T-cell (primary cell): ENCODE measurements around the gene RBM27. TPM values are rescaled to one million over a fixed set of nuclear protein-coding genes. Genes with fewer than 3 reads are reported as not detected.

Source experiments
- ATAC-seq, 4 experiments: fragments of 200-7000 bp in 3 of 4; fragments of 150-1000 bp in 1 of 4; cut with Tn5 transposase; replicated peaks in 1 of 4; 1 replicate in 3 of 4; 2 replicates in 1 of 4; pipeline ENCODE4 v1.10.0; 2021; ENCODE audit warnings: moderate library complexity in 3 of 4, mild to moderate bottlenecking in 2 of 4, moderate number of reproducible peaks in 1 of 4
- CTCF ChIA-PET, 2 donors: fragments of 300-600 bp; sonication (Branson Sonifier 250); formaldehyde crosslinking; loops; one replicate each; lab custom pipeline; 2022; ENCODE audit warnings: antibody characterized with exemption in 2 of 2; lab: Charles Lee
- POLR2A ChIA-PET, 2 donors: fragments of 300-600 bp; sonication (Branson Sonifier 250); formaldehyde crosslinking; loops; one replicate each; lab custom pipeline; 2022; ENCODE audit warnings: antibody characterized with exemption in 2 of 2; lab: Charles Lee
- DNase-seq, 35 experiments: peaks; one replicate each; pipeline versions ENCODE4 v3.0.0 to v3.0.0-alpha.2; 2013 to 2023
- H3K27ac ChIP-seq: one replicate; pipeline ENCODE4 v1.5.1; 2013; ENCODE audit warnings: low read length
- H3K27me3 ChIP-seq, 2 experiments: replicated peaks in 1 of 2; 1 replicate in 1 of 2; 2 replicates in 1 of 2; pipeline versions ENCODE4 v1.6.1 to v1.7.0; 2013; ENCODE audit warnings: low read length in 1 of 2, mixed read lengths in 1 of 2; ENCODE audit not compliant: control insufficient read depth in 2 of 2, insufficient read depth in 2 of 2; ENCODE audit errors: extremely low read depth in 1 of 2
- H3K36me3 ChIP-seq, 2 donors: 1 replicate in 1 of 2; 2 replicates in 1 of 2; pipeline versions ENCODE4 v1.6.1 to v1.7.0; 2013; ENCODE audit warnings: low read length in 1 of 2; ENCODE audit not compliant: control insufficient read depth in 2 of 2, insufficient read depth in 1 of 2; ENCODE audit errors: extremely low read depth in 1 of 2
- H3K4me1 ChIP-seq, 2 experiments: 1 replicate in 1 of 2; 2 replicates in 1 of 2; pipeline versions ENCODE4 v1.6.1 to v1.7.0; 2013; ENCODE audit warnings: low read length in 2 of 2, mixed read lengths in 1 of 2; ENCODE audit not compliant: insufficient read depth in 2 of 2, control insufficient read depth in 1 of 2; ENCODE audit errors: extremely low read depth in 1 of 2
- H3K4me3 ChIP-seq, 2 donors: 1 replicate in 1 of 2; 2 replicates in 1 of 2; pipeline versions ENCODE4 v1.5.1 to v1.7.0; 2013; ENCODE audit warnings: mild to moderate bottlenecking in 2 of 2, low read length in 1 of 2, moderate library complexity in 1 of 2; ENCODE audit not compliant: control insufficient read depth in 1 of 2; ENCODE audit errors: extremely low read depth in 1 of 2
- H3K9me3 ChIP-seq: 2 replicates; pipeline ENCODE4 v1.7.0; 2013
- H3K27ac Mint-ChIP-seq, 2 donors: one replicate each; pipeline ENCODE4 v1.8.0; 2020 to 2021; ENCODE audit warnings: mild to moderate bottlenecking in 2 of 2, mixed read lengths in 2 of 2
- H3K27me3 Mint-ChIP-seq, 2 donors: one replicate each; pipeline ENCODE4 v1.8.0; 2021 to 2022; ENCODE audit warnings: mixed read lengths in 2 of 2
- H3K36me3 Mint-ChIP-seq: one replicate; pipeline ENCODE4 v1.8.0; 2021; ENCODE audit warnings: mixed read lengths
- H3K4me1 Mint-ChIP-seq, 3 donors: one replicate each; pipeline ENCODE4 v1.8.0; 2020 to 2022; ENCODE audit warnings: mixed read lengths in 3 of 3, mild to moderate bottlenecking in 1 of 3
- H3K4me3 Mint-ChIP-seq, 3 donors: one replicate each; pipeline ENCODE4 v1.8.0; 2020 to 2022; ENCODE audit warnings: mild to moderate bottlenecking in 3 of 3, mixed read lengths in 3 of 3, moderate library complexity in 3 of 3
- H3K9me3 Mint-ChIP-seq, 3 donors: one replicate each; pipeline ENCODE4 v1.8.0; 2020 to 2022; ENCODE audit warnings: mixed read lengths in 3 of 3
- WGBS: methylation state at CpG from one replicate; pipeline ENCODE4 v1.1.5; 2013; ENCODE audit warnings: missing lambda C conversion rate; ENCODE audit not compliant: insufficient coverage; 5-methylcytosine and 5-hydroxymethylcytosine counted together
- total RNA-seq, 35 experiments: library from RNA in 6 of 35; stranded (reverse) in 6 of 35; fragments of 120-200 nt in 1 of 35; gene quantifications; one replicate each; pipeline versions ENCODE4 v1.2.1 to v1.2.4 and lab custom pipeline; 2013 to 2026

The RBM27 gene
- total RNA-seq, 5 donors from 2014 or later (not counting 1 experiment from before 2014, with no cell fraction given) = 19.1 to 26.1 (median 24.9) TPM

DNA sequence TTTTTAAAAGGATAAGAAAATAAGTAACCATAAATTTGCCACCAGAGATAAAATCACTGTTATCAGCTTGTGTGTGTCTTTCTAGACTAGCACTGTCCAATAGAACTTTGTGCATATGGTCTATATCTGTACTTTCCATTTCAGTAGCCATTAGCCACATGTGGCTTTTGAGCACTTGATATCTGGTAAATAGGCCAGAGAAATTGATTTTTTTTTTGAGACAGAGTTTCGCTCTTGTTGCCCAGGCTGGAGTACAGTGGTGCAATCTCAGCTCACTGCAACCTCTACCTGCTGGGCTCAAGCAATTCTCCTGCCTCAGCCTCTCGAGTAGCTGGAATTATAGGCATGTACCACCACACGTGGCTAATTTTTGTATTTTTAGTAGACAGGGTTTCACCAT lies 17.8 kb downstream of the RBM27 start:
- H3K27ac ChIP-seq = no peak overlapping the region
- ATAC-seq (no peak), DNase-seq (no peak)
- no peaks in the 10 kb centered on the region for H3K27me3 ChIP-seq
- Mint-ChIP-seq H3K36me3 (peaks cover 32% of the 10 kb centered on the region), H3K27ac (no peak overlapping the region), H3K4me1 (peaks cover 15 to 31% (median 30%) of the 10 kb centered on the region in 3 donors), H3K4me3 (no peak overlapping the region), H3K27me3 (no peaks in the 10 kb centered on the region), H3K9me3 (no peaks in the 10 kb centered on the region)
- peaks cover 0 to 6% of the 10 kb centered on the region in 2 experiments for H3K4me1 ChIP-seq
- H3K36me3 ChIP-seq = peaks cover 6 to 30% of the 10 kb centered on the region in 2 donors
- POLR2A ChIA-PET = interaction anchor here in 1 of 2 donors (0.7 kb wide), 1 partner anchor 9 kb away, joined by 3 read pairs; no protein-coding TSS in a partner anchor
- H3K4me3 ChIP-seq = no peak overlapping the region
- WGBS = 90% methylated on average over 2 of the region's 3 CpGs
- no peaks in the 10 kb centered on the region for H3K9me3 ChIP-seq
- CTCF ChIA-PET = interaction anchor here in 1 of 2 donors (1.3 kb wide), 1 partner anchor 13 kb away, joined by 3 read pairs; no protein-coding TSS in a partner anchor

- WGBS = no CpG with 5 or more reads among the region's 1 CpG
- ChIA-PET POLR2A (interaction anchor here in 1 of 2 donors (0.7 kb wide), 1 partner anchor 9 kb away, joined by 3 read pairs; no protein-coding TSS in a partner anchor), CTCF (interaction anchor here in 1 of 2 donors (1.3 kb wide), 1 partner anchor 14 kb away, joined by 3 read pairs; no protein-coding TSS in a partner anchor)
- ATAC-seq = no peak
- Mint-ChIP-seq H3K4me1 (peaks cover 12 to 27% (median 25%) of the 10 kb centered on the region in 3 donors), H3K36me3 (peaks cover 34% of the 10 kb centered on the region), H3K4me3 (no peak overlapping the region), H3K27me3 (no peaks in the 10 kb centered on the region), H3K9me3 (no peaks in the 10 kb centered on the region), H3K27ac (no peak overlapping the region)
- DNase-seq = no peak
- Histone ChIP-seq H3K36me3 (peaks cover 6 to 37% of the 10 kb centered on the region in 2 donors), H3K9me3 (no peaks in the 10 kb centered on the region), H3K4me1 (peaks cover 0 to 1% of the 10 kb centered on the region in 2 experiments), H3K4me3 (no peak overlapping the region), H3K27me3 (no peaks in the 10 kb centered on the region), H3K27ac (no peak overlapping the region)
Observed at GRCh38 chr5:146222005-146222404, 18.6 kb downstream of the RBM27 start.

DNA sequence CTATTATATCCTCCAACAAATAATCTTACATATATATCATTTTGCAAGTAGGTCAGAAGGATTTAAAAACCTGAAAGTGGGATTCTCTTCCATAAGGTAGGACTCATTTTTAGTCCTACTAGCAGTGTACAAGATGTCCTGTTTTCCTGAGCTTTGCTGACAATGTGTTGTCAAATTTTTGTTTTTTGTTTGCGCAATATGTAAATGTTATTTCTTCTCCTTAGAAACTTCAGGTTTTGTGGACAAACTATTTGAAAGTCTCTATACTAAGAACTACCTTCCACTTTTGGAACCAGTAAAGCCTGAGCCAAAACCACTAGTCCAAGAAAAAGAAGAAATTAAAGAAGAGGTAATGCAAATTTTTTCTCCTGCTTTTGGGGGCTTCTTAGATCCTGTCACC lies 19.8 kb downstream of the RBM27 start:
- ATAC-seq (no peak), DNase-seq (no peak)
- WGBS = no CpG with 5 or more reads among the region's 1 CpG
- H3K9me3 ChIP-seq = no peaks in the 10 kb centered on the region
- Mint-ChIP-seq H3K4me1 (peaks cover 9 to 16% (median 14%) of the 10 kb centered on the region in 3 donors), H3K27me3 (no peaks in the 10 kb centered on the region), H3K27ac (peak overlapping the region in 1 of 2 donors; percentile 48), H3K4me3 (no peak overlapping the region), H3K36me3 (peaks cover 40% of the 10 kb centered on the region), H3K9me3 (no peaks in the 10 kb centered on the region)
- POLR2A ChIA-PET = no interaction called here
- CTCF ChIA-PET = no interaction called here
- H3K36me3 ChIP-seq = peaks cover 6 to 44% of the 10 kb centered on the region in 2 donors
- H3K4me3 ChIP-seq = no peak overlapping the region
- no peak overlapping the region for H3K27ac ChIP-seq
- no peaks in the 10 kb centered on the region for H3K27me3 ChIP-seq
- H3K4me1 ChIP-seq = no peaks in the 10 kb centered on the region

GRCh38 chr5:146229222-146229621 lies 25.8 kb downstream of the RBM27 start:
- H3K4me3 ChIP-seq = no peak overlapping the region
- ChIA-PET POLR2A (interaction anchor here in 1 of 2 donors (0.5 kb wide), 1 partner anchor 9 kb away, joined by 3 read pairs; no protein-coding TSS in a partner anchor), CTCF (no interaction called here)
- no peak overlapping the region for H3K27ac Mint-ChIP-seq
- no peak overlapping the region for H3K27ac ChIP-seq
- no peaks in the 10 kb centered on the region for H3K27me3 Mint-ChIP-seq
- no peak for DNase-seq
- no peaks in the 10 kb centered on the region for H3K9me3 Mint-ChIP-seq
- H3K4me1 Mint-ChIP-seq = peaks cover 0 to 6% (median 2%) of the 10 kb centered on the region in 3 donors
- no peaks in the 10 kb centered on the region for H3K9me3 ChIP-seq
- no peaks in the 10 kb centered on the region for H3K4me1 ChIP-seq
- ATAC-seq = no peak
- no peak overlapping the region for H3K4me3 Mint-ChIP-seq
- peaks cover 56% of the 10 kb centered on the region for H3K36me3 Mint-ChIP-seq
- no peaks in the 10 kb centered on the region for H3K27me3 ChIP-seq
- peaks cover 0 to 76% of the 10 kb centered on the region in 2 donors for H3K36me3 ChIP-seq

DNA sequence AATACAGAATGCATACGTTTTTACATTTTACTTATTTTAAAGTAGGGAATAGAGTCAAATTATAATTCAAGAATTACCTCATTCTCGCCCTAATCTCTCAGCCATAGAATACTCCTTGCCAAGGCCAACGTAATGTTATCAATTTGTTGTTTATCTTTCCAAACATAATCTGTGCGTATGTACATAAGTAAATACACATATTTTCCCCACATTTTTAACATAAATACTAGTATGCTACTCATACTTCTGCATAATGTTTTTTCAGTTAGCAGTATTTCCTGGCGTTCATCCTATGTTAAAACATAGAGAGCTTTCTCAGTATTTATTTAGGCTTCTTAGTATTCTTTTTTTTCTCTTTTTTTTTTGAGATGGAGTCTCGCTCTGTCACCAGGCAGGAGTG lies 28.8 kb downstream of the RBM27 start:
- Mint-ChIP-seq H3K27me3 (no peaks in the 10 kb centered on the region), H3K36me3 (peaks cover 52% of the 10 kb centered on the region), H3K27ac (no peak overlapping the region), H3K4me1 (peaks cover 0 to 2% (median 0%) of the 10 kb centered on the region in 3 donors), H3K9me3 (no peaks in the 10 kb centered on the region), H3K4me3 (no peak overlapping the region)
- Histone ChIP-seq H3K27ac (no peak overlapping the region), H3K4me3 (no peak overlapping the region), H3K36me3 (peaks cover 3 to 71% of the 10 kb centered on the region in 2 donors), H3K27me3 (no peaks in the 10 kb centered on the region), H3K4me1 (no peaks in the 10 kb centered on the region), H3K9me3 (no peaks in the 10 kb centered on the region)
- CTCF ChIA-PET = no interaction called here
- POLR2A ChIA-PET = no interaction called here
- no peak for ATAC-seq
- no peak for DNase-seq
- WGBS = no CpG with 5 or more reads among the region's 6 CpGs

DNA sequence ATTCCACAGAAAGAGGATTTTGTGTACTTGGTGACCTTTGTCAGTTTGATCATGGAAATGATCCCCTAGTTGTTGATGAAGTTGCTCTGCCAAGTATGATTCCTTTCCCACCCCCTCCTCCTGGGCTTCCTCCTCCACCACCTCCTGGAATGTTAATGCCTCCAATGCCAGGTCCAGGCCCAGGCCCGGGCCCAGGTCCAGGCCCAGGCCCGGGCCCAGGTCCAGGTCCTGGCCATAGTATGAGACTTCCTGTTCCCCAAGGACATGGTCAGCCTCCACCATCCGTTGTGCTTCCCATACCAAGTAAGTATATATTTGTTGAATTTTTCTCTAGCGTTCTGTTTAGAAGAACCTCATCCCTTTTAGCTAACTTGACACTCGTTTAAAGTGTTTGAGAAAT lies 30.0 kb downstream of the RBM27 start:
- Histone ChIP-seq H3K36me3 (peaks cover 3 to 75% of the 10 kb centered on the region in 2 donors), H3K27me3 (no peaks in the 10 kb centered on the region), H3K9me3 (no peaks in the 10 kb centered on the region), H3K4me3 (no peak overlapping the region), H3K4me1 (no peaks in the 10 kb centered on the region), H3K27ac (no peak overlapping the region)
- ChIA-PET CTCF (no interaction called here), POLR2A (no interaction called here)
- Mint-ChIP-seq H3K27me3 (no peaks in the 10 kb centered on the region), H3K4me3 (no peak overlapping the region), H3K9me3 (no peaks in the 10 kb centered on the region), H3K27ac (no peak overlapping the region), H3K36me3 (peaks cover 57% of the 10 kb centered on the region), H3K4me1 (no peaks in the 10 kb centered on the region)
- ATAC-seq (no peak), DNase-seq (no peak)
- no CpG with 5 or more reads among the region's 5 CpGs for WGBS
